ENCODE results near the gene RIC3. TPM values are rescaled to one million over a fixed set of nuclear protein-coding genes. Genes with fewer than 3 reads are reported as not detected.

RIC3 gene
- total and polyA plus RNA-seq, 10 donors: 11.6 to 32.7 (median 23.3) TPM

GRCh38 chr11:8199676-8200075, 30.9 kb upstream of the RIC3 start:
- Histone ChIP-seq H3K36me3 (no peaks in the 10 kb centered on the region), H3K27ac (no peak overlapping the region), H3K9me3 (no peaks in the 10 kb centered on the region), H3K4me3 (no peak overlapping the region), H3K4me1 (peaks cover 4 to 18% (median 16%) of the 10 kb centered on the region in 6 donors), H3K27me3 (replicated peaks in 1 of 7) (no peaks in the 10 kb centered on the region)
- WGBS, 5 donors: 69 to 95% (median 84%) methylated on average over 2 of the region's 2 CpGs
- intact Hi-C loops (cut with DNase I; ENCODE audit: low total_unique reads): no loop called here
- TF ChIP-seq CTCF (IDR thresholded peaks at IDR 0.05 in 8 of 11, conservative IDR thresholded peaks at IDR 0.05 in 3 of 11): no peak
- no peak for DNase-seq

DNA sequence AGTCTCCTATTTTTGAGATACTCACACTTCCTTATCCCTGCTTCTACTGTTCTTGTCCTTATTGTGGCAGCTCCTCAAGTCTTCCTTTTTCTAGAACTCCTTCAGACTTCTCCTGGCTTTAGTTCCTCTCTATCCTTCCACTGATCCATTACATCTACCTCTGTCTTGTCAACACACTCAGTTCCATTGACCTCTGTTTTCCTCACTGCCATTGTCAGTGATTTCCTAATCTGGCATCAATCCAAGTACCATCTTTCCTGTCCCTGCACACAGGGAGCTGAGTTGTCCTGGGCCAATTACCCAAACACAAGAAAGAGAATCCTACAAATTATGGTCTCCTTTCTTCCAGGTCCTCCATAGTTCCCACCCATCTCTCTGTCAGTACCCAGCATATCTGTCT, 27.9 kb upstream of the RIC3 start:
- intact Hi-C loops (cut with DNase I; ENCODE audit: low total_unique reads): no loop called here
- Histone ChIP-seq H3K4me1 (peaks cover 0 to 9% (median 4%) of the 10 kb centered on the region in 6 donors), H3K27me3 (replicated peaks in 1 of 7) (peaks cover 0 to 14% (median 0%) of the 10 kb centered on the region in 7 donors), H3K36me3 (no peaks in the 10 kb centered on the region), H3K27ac (no peak overlapping the region), H3K4me3 (no peak overlapping the region), H3K9me3 (no peaks in the 10 kb centered on the region)
- TF ChIP-seq POLR2A (IDR thresholded peaks at IDR 0.05) (no peak), CTCF (IDR thresholded peaks at IDR 0.05 in 8 of 11, conservative IDR thresholded peaks at IDR 0.05 in 3 of 11) (no peak), POLR2AphosphoS5 (IDR thresholded peaks at IDR 0.05) (no peak)
- DNase-seq: no peak

GRCh38 chr11:8194956-8195355, 26.1 kb upstream of the RIC3 start:
- H3K27ac ChIP-seq: no peak overlapping the region
- H3K4me1 ChIP-seq: peaks cover 0 to 5% (median 0%) of the 10 kb centered on the region in 6 donors
- WGBS, 5 donors: 44 to 70% (median 60%) methylated on average over 4 of the region's 4 CpGs
- H3K4me3 ChIP-seq: no peak overlapping the region
- intact Hi-C loops (cut with DNase I; ENCODE audit: low total_unique reads): no loop called here
- no peak for DNase-seq
- H3K9me3 ChIP-seq: no peaks in the 10 kb centered on the region
- TF ChIP-seq POLR2A (IDR thresholded peaks at IDR 0.05): no peak
- TF ChIP-seq POLR2AphosphoS5 (IDR thresholded peaks at IDR 0.05): no peak
- no peak for TF ChIP-seq CTCF (IDR thresholded peaks at IDR 0.05 in 8 of 11, conservative IDR thresholded peaks at IDR 0.05 in 3 of 11)
- peaks cover 0 to 14% (median 0%) of the 10 kb centered on the region in 7 donors for H3K27me3 ChIP-seq (replicated peaks in 1 of 7)
- H3K36me3 ChIP-seq: no peaks in the 10 kb centered on the region

DNA sequence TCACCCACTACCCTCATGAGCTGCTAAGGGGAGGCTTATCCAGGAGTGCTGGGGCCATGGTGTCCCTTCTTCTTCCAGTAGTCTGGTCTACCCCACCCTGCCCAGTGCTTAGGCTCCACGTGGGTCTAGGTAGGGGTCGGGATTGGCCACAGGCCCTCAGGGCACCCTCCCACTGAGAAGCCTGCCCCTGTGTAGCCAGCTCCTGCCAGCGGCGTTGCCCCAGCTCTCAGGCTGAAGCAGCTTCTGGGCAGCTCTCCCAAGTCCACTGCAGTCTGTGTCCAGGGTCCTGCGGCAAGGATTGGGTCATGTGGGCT, 24.0 kb upstream of the RIC3 start:
- no peaks in the 10 kb centered on the region for H3K36me3 ChIP-seq
- intact Hi-C loops (cut with DNase I; ENCODE audit: low total_unique reads): no loop called here
- H3K27me3 ChIP-seq (replicated peaks in 1 of 7): peaks cover 0 to 21% (median 0%) of the 10 kb centered on the region in 7 donors
- H3K27ac ChIP-seq: no peak overlapping the region
- WGBS, 5 donors: 27 to 59% (median 50%) methylated on average over 2 to 5 of the region's 5 CpGs
- no peak overlapping the region for H3K4me3 ChIP-seq
- H3K9me3 ChIP-seq: no peaks in the 10 kb centered on the region
- peaks cover 0 to 5% (median 0%) of the 10 kb centered on the region in 6 donors for H3K4me1 ChIP-seq
- TF ChIP-seq POLR2AphosphoS5 (IDR thresholded peaks at IDR 0.05) (no peak), POLR2A (IDR thresholded peaks at IDR 0.05) (no peak), CTCF (IDR thresholded peaks at IDR 0.05 in 8 of 11, conservative IDR thresholded peaks at IDR 0.05 in 3 of 11) (no peak)
- no peak for DNase-seq
